ENCODE measurements around the gene TSR3. TPM values are rescaled to one million over a fixed set of nuclear protein-coding genes. Genes with fewer than 3 reads are reported as not detected.

The TSR3 gene
- total and polyA plus RNA-seq, 2 of the 13 experiments (the other 11 are each of a cell fraction or from before 2014, with no cell fraction given) = 24.2 to 51.0 TPM

GRCh38 chr16:1308977-1309885 is 42.4 kb downstream of the TSR3 start, which contains the start of gene UBE2I (continued):
- TF ChIP-seq, protein P1, sequence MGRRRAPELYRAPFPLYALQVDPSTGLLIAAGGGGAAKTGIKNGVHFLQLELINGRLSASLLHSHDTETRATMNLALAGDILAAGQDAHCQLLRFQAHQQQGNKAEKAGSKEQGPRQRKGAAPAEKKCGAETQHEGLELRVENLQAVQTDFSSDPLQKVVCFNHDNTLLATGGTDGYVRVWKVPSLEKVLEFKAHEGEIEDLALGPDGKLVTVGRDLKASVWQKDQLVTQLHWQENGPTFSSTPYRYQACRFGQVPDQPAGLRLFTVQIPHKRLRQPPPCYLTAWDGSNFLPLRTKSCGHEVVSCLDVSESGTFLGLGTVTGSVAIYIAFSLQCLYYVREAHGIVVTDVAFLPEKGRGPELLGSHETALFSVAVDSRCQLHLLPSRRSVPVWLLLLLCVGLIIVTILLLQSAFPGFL (CRISPR knock-in tag; IDR thresholded peaks at IDR 0.05) = no peak
- TF ChIP-seq RERE (CRISPR knock-in tag; IDR thresholded peaks at IDR 0.05; ENCODE audit: low read depth) (no peak), ZNF775 (CRISPR knock-in tag; IDR thresholded peaks at IDR 0.05; ENCODE audit: borderline replicate concordance) (0 out of 2 replicates have a peak, but pooled peaks have one; percentile 55), ZNF484 (CRISPR knock-in tag; IDR thresholded peaks at IDR 0.05; ENCODE audit: borderline replicate concordance, low read depth) (0 out of 2 replicates have a peak, but pooled peaks have one; percentile 40), STAT5B (CRISPR knock-in tag; IDR thresholded peaks at IDR 0.05) (peak; percentile 94), ZNF263 (CRISPR knock-in tag; IDR thresholded peaks at IDR 0.05) (peak; percentile 33; the same call in 1 of the 2 replicates), ATAD3A (CRISPR knock-in tag; IDR thresholded peaks at IDR 0.05) (peak; percentile 58; the same call in 1 of the 2 replicates), ZNF251 (CRISPR knock-in tag; IDR thresholded peaks at IDR 0.05) (no peak), ZNF280B (CRISPR knock-in tag; IDR thresholded peaks at IDR 0.05; ENCODE audit: borderline replicate concordance) (no peak; the same call in 1 of the 2 replicates), DRAP1 (CRISPR knock-in tag; IDR thresholded peaks at IDR 0.05) (no peak), GATAD1 (CRISPR knock-in tag; IDR thresholded peaks at IDR 0.05) (peak; percentile 61), MTA1 (CRISPR knock-in tag; IDR thresholded peaks at IDR 0.05; ENCODE audit: borderline replicate concordance) (no peak), PTBP1 (IDR thresholded peaks at IDR 0.05; ENCODE audit: low read depth, low read length, poor library complexity, severe bottlenecking) (no peak), ZNF609 (CRISPR knock-in tag; IDR thresholded peaks at IDR 0.05; ENCODE audit: borderline replicate concordance) (no peak; the same call in 1 of the 2 replicates)
